ENCODE measurements around the gene CRYBB3.
"Not testable (repeated sequence)": the region's sequence is repeated elsewhere in the genome, so short reads cannot be mapped to it uniquely, and the experiment has no call there.

Gene CRYBB3

DNA sequence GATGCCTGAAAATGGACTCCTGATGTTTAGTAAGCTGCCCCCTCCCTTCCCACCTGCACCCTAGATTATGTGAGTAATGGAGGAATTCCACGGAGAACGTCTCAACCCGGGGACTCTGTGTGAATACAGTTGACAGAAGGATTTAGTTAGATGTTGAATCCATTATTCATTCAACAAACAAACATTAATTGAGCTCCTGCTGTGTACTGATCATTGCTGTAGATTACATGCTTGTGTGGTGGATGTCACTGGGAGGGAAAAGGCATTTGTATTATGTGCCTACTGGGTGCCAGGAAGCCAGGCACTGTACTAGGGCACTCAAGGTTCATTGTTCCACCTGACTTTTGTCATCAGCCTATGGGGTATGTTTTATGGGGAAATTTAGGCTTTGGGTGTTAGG, 22.9 kb upstream of the CRYBB3 start:
- H3K27ac ChIP-seq (ENCODE audit: low read depth, low read length) = no peak overlapping the region

DNA sequence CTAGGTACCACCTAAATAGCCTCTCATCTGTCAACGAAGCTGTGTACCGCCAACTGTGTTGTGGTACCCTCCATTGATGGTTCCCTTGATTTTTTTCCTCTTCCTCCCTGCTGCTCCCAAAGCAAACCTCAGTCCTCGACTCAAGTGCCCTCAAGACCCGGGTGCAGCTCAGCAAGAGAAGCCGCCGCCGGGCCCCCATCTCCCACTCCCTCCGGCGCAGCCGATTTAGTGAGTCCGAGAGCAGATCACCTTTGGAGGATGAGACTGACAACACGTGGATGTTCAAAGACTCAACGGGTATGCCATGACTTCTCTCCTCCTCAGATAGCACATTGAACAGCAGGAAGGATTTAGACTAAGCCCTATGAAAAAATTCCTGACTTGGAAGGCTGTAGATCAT, 22.4 kb upstream of the CRYBB3 start:
- no peak overlapping the region for H2AFZ ChIP-seq (ENCODE audit: low read length, unreplicated experiment)
- no peak overlapping the region for H3K27ac ChIP-seq (ENCODE audit: low read depth, low read length)
- H3K36me3 ChIP-seq (ENCODE audit: insufficient read depth, low read length) = no peaks in the 10 kb centered on the region
- no peaks in the 10 kb centered on the region for H3K27me3 ChIP-seq (ENCODE audit: insufficient read depth, low read length)
- H3K4me1 ChIP-seq (ENCODE audit: control insufficient read depth, insufficient read depth, low read length, unreplicated experiment) = no peaks in the 10 kb centered on the region
- no peaks in the 10 kb centered on the region for H3K79me2 ChIP-seq (ENCODE audit: control insufficient read depth, insufficient read depth, low read length, unreplicated experiment)
- H3K4me3 ChIP-seq (ENCODE audit: low read depth, low read length) = no peak overlapping the region

More for the DNA sequence above, 22.9 kb upstream of the CRYBB3 start:
- no peaks in the 10 kb centered on the region for H3K36me3 ChIP-seq (ENCODE audit: insufficient read depth, low read length)
- no peaks in the 10 kb centered on the region for H3K4me1 ChIP-seq (ENCODE audit: control insufficient read depth, insufficient read depth, low read length, unreplicated experiment)
- no peak overlapping the region for H3K4me3 ChIP-seq (ENCODE audit: low read depth, low read length)
- no peaks in the 10 kb centered on the region for H3K27me3 ChIP-seq (ENCODE audit: insufficient read depth, low read length)
- no peaks in the 10 kb centered on the region for H3K79me2 ChIP-seq (ENCODE audit: control insufficient read depth, insufficient read depth, low read length, unreplicated experiment)
- no peak overlapping the region for H2AFZ ChIP-seq (ENCODE audit: low read length, unreplicated experiment)

DNA sequence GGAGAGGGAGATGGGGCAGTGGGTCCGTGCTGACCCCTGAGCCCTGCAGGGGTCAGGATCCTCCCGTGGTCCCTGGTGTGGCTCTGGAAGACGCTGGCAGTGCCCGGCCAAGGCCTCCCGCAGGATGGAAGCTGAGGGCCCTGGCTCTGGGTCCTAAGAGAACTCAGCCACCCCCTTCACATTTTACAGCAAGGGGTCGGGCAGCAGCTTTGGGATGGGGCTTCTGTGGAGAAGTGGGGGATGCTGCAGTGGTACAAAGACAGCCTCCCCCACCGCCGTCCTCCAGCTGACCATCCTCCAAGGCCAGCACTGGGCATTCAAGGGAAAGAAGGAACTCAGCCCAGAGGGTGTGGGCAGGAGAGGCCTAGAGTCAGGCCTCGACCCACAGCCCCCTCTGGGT, 21.8 kb upstream of the CRYBB3 start:
- Histone ChIP-seq H3K4me1 (ENCODE audit: control insufficient read depth, insufficient read depth, low read length, unreplicated experiment) (no peaks in the 10 kb centered on the region), H3K4me3 (ENCODE audit: low read depth, low read length) (no peak overlapping the region), H3K27ac (ENCODE audit: low read depth, low read length) (no peak overlapping the region), H2AFZ (ENCODE audit: low read length, unreplicated experiment) (no peak overlapping the region), H3K27me3 (ENCODE audit: insufficient read depth, low read length) (no peaks in the 10 kb centered on the region), H3K36me3 (ENCODE audit: insufficient read depth, low read length) (no peaks in the 10 kb centered on the region), H3K79me2 (ENCODE audit: control insufficient read depth, insufficient read depth, low read length, unreplicated experiment) (no peaks in the 10 kb centered on the region)

DNA sequence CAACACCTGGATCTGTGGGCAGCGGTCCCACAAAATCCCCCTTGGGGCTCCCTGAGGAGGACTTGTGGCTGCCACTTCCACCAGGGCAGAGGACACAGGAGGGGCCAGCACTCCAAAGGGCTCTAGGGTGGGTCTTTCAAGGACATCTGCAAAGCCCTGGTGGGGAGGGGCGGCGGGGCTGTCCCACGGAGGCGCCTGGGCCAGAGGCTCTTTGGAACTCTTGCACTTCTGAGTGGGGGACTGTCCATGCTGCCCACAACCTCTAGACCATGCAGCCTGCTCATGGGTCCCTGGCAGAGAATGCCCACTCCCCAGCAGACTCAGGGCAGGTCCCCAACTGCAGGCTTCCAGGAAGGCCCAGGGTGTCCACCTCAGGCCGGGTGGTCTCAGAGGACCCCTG, 21.3 kb upstream of the CRYBB3 start:
- not testable (repeated sequence) for H3K27ac ChIP-seq (ENCODE audit: low read depth, low read length); H3K27me3 ChIP-seq (ENCODE audit: insufficient read depth, low read length); H3K4me1 ChIP-seq (ENCODE audit: control insufficient read depth, insufficient read depth, low read length, unreplicated experiment); H3K4me3 ChIP-seq (ENCODE audit: low read depth, low read length); H3K79me2 ChIP-seq (ENCODE audit: control insufficient read depth, insufficient read depth, low read length, unreplicated experiment); H2AFZ ChIP-seq (ENCODE audit: low read length, unreplicated experiment); H3K36me3 ChIP-seq (ENCODE audit: insufficient read depth, low read length)

DNA sequence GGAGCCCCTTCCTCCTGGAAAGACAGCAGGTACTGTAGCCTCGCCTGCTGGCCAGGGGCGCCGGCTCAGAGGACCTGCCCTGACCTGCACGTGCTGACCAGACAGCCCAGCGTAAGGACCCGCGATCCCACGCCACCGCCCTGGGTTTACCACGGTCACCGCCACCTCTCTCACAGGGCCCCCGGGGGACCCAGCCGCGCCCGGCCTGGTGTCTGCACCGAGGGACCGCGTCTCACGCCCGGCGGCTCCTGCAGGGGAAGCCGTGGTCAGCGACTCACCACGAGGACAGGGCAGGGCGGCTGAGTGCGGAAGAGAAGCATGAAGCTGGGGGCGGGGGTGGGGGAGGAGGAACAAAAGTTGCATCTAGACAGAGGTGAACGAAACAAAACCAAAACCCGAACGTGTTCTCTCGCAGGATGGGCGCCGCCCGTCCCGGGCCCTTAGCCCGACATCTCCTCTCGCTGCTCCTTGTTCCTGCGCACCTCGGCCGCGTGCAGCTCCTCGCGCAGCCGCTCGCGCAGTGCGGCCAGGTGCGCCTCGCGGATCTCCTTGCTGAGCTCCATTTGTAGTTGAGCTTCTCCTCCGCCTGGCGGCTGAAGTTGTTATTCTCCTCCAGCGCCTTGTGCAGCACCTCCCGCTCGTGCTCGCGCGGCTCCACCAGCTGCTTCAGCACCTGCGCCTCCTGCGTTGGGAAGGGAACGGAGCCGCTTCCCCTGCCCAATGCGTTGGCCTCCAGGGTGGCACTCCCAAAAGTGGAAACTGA, 20.6 kb upstream of the CRYBB3 start:
- not testable (repeated sequence) for H3K4me1 ChIP-seq (ENCODE audit: control insufficient read depth, insufficient read depth, low read length, unreplicated experiment); H3K36me3 ChIP-seq (ENCODE audit: insufficient read depth, low read length); H3K27ac ChIP-seq (ENCODE audit: low read depth, low read length); H3K27me3 ChIP-seq (ENCODE audit: insufficient read depth, low read length); H2AFZ ChIP-seq (ENCODE audit: low read length, unreplicated experiment); H3K4me3 ChIP-seq (ENCODE audit: low read depth, low read length); H3K79me2 ChIP-seq (ENCODE audit: control insufficient read depth, insufficient read depth, low read length, unreplicated experiment)

DNA sequence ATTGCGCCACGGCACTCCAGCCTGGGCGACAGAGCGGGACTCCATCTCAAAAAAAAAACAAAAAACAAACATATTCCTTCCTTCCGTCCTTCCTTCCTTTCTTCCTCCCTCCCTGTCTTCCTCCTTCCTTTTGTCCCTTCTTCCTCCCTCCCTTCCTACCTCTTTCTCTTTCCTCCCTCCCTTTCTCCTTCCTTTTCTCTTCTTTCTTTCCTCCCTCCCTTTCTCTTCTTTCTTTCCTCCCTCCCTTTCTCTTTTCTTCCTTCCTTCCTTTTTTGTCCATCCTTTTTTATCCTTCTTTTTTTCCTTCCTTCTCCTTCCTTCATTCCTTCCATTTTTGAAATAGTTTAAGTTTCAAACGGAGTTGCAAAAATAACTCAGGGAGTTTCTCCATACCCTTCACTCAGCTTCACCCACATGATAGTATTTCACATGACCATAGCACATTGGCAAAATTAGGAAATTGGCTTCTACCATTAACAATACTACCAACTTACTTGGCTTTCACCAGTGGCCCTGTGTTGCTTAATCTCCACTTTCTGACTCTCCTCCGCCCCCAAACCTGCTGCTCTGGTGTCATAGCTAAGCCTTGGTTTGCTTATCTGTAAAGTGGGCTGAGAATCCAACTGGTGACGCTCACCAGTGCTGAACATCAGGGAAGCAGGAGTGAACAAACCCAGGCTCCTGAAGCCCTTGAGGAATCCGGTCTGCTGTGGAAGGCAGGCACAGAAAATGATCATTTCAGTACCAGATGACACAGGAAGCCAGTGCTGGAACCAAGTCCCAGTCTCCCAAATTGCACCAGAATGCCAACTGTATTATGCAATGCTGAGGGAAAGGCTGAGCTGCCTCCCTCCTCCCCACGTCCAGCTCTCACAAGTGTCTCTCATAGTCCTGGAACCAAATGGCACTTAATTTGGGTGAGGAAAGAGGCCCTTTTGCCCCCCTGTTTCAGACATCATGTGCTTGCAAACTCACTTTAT, 17.2 kb upstream of the CRYBB3 start:
- Histone ChIP-seq H3K4me3 (ENCODE audit: low read depth, low read length) (no peak overlapping the region), H3K36me3 (ENCODE audit: insufficient read depth, low read length) (no peaks in the 10 kb centered on the region), H2AFZ (ENCODE audit: low read length, unreplicated experiment) (no peak overlapping the region), H3K27me3 (ENCODE audit: insufficient read depth, low read length) (no peaks in the 10 kb centered on the region), H3K27ac (ENCODE audit: low read depth, low read length) (no peak overlapping the region), H3K4me1 (ENCODE audit: control insufficient read depth, insufficient read depth, low read length, unreplicated experiment) (no peaks in the 10 kb centered on the region), H3K79me2 (ENCODE audit: control insufficient read depth, insufficient read depth, low read length, unreplicated experiment) (no peaks in the 10 kb centered on the region)

DNA sequence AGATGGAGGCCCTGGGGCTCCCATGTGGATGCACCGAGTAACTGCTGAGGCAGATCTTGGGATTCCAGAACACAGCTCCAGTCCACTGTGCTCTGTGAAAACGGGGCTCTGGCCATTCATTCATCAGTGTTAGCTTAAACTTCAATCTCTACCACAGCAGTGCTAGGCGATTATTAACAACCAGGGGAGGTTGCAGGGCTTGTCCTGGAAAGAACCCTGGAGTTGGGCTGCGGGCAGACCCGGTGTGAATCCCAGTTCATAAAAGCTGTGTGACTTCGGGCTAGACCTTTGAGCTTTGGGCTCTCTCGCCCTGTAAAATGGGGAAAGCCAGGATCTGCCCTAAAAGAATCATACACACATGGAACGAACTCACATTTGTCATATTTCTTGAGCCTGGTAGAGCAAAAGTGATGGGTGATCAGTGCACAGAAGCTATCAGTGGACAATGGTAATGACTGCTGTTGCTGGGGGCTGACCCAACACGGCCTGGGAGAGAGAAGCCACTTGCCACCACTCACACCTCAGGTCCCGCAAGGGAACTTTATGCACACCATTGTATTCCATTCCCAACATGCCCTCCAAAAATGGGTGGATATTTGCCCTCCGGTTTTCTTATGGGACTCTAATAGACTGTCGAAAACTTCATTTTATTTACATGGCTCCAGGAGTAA, 15.6 kb upstream of the CRYBB3 start:
- H3K4me1 ChIP-seq (ENCODE audit: control insufficient read depth, insufficient read depth, low read length, unreplicated experiment) = no peaks in the 10 kb centered on the region
- H3K27ac ChIP-seq (ENCODE audit: low read depth, low read length) = no peak overlapping the region
- H3K4me3 ChIP-seq (ENCODE audit: low read depth, low read length) = no peak overlapping the region
- H3K36me3 ChIP-seq (ENCODE audit: insufficient read depth, low read length) = no peaks in the 10 kb centered on the region
- no peaks in the 10 kb centered on the region for H3K27me3 ChIP-seq (ENCODE audit: insufficient read depth, low read length)
- no peaks in the 10 kb centered on the region for H3K79me2 ChIP-seq (ENCODE audit: control insufficient read depth, insufficient read depth, low read length, unreplicated experiment)
- no peak overlapping the region for H2AFZ ChIP-seq (ENCODE audit: low read length, unreplicated experiment)

DNA sequence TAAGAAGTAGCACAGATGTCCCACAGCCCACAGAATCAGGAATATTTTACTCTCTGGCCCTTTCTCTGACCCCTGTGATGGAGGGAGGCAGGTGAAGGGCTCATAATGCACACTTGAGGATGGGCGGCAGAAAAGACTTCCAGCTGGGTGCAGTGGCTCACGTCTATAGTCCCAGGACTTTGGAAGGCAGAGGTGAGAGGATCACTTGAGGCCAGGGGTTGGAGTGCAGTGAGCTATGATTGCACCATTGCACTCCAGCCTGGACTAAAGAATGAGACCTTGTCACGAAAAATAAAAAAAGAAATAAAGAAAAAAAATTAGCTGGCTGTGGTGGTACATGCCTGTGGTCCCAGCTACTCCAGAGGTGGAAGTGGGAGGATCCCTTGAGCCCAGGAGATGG, 13.5 kb upstream of the CRYBB3 start:
- Histone ChIP-seq H3K4me1 (ENCODE audit: control insufficient read depth, insufficient read depth, low read length, unreplicated experiment) (no peaks in the 10 kb centered on the region), H3K27ac (ENCODE audit: low read depth, low read length) (no peak overlapping the region), H3K79me2 (ENCODE audit: control insufficient read depth, insufficient read depth, low read length, unreplicated experiment) (no peaks in the 10 kb centered on the region), H3K36me3 (ENCODE audit: insufficient read depth, low read length) (no peaks in the 10 kb centered on the region), H2AFZ (ENCODE audit: low read length, unreplicated experiment) (no peak overlapping the region), H3K27me3 (ENCODE audit: insufficient read depth, low read length) (no peaks in the 10 kb centered on the region), H3K4me3 (ENCODE audit: low read depth, low read length) (no peak overlapping the region)

DNA sequence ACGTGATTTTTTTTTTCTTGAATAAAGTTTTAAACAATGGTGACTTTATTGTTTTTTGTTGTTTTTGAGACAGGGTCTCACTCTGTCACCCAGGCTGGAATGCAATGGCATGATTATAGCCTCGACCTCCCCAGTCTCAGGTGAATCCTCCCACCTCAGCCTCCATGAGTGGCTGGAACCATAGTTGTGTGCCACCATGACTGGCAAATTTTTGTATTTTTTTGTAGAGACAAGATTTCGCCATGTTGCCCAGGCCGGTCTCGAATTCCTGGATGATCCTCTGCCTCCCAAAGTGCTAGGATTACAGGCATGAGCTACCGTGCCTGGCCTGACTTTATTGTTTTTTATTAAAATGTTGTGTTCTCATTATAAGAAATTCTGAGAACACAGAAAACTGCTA, 12.2 kb upstream of the CRYBB3 start:
- Histone ChIP-seq H3K4me1 (ENCODE audit: control insufficient read depth, insufficient read depth, low read length, unreplicated experiment) (no peaks in the 10 kb centered on the region), H3K79me2 (ENCODE audit: control insufficient read depth, insufficient read depth, low read length, unreplicated experiment) (no peaks in the 10 kb centered on the region), H3K27me3 (ENCODE audit: insufficient read depth, low read length) (no peaks in the 10 kb centered on the region), H2AFZ (ENCODE audit: low read length, unreplicated experiment) (no peak overlapping the region), H3K4me3 (ENCODE audit: low read depth, low read length) (no peak overlapping the region), H3K27ac (ENCODE audit: low read depth, low read length) (no peak overlapping the region), H3K36me3 (ENCODE audit: insufficient read depth, low read length) (no peaks in the 10 kb centered on the region)

DNA sequence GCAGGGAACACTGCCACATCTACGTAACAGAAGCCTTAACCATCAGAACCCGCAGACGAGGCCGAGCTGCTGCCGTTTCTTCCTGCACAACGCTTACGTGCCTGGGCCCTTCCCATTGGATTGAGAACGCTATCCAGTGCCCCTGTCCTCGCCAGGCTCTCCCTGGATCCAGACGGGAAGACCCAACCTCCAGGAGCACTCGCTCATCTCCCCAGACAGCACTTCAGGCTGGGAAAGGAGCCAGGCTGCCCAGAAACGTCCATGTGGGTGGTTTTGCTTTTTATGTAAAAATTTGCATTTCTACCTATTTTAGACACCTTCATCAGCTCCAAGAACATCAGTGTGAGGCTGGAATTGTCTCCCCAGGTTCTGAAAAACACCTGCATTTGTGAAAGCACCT, 7.3 kb upstream of the CRYBB3 start:
- Histone ChIP-seq H3K27me3 (ENCODE audit: insufficient read depth, low read length) (no peaks in the 10 kb centered on the region), H3K27ac (ENCODE audit: low read depth, low read length) (no peak overlapping the region), H3K4me1 (ENCODE audit: control insufficient read depth, insufficient read depth, low read length, unreplicated experiment) (no peaks in the 10 kb centered on the region), H3K36me3 (ENCODE audit: insufficient read depth, low read length) (no peaks in the 10 kb centered on the region), H3K79me2 (ENCODE audit: control insufficient read depth, insufficient read depth, low read length, unreplicated experiment) (no peaks in the 10 kb centered on the region), H3K4me3 (ENCODE audit: low read depth, low read length) (no peak overlapping the region), H2AFZ (ENCODE audit: low read length, unreplicated experiment) (no peak overlapping the region)
